Ishikawa (cell line): ENCODE data around the gene ADM5.

Experiments used
- CEBPB ChIP-seq: IDR thresholded peaks from 2 replicates; pipeline ENCODE4 v1.6.1; 2012
- CREB1 ChIP-seq: IDR thresholded peaks from 2 replicates; pipeline ENCODE4 v1.6.1; 2012; ENCODE audit warnings: low read depth
- EGR1 ChIP-seq: IDR thresholded peaks from 2 replicates; pipeline ENCODE4 v1.6.1; 2012
- EP300 ChIP-seq: IDR thresholded peaks from 2 replicates; pipeline ENCODE4 v1.6.1; 2012; ENCODE audit warnings: borderline replicate concordance
- FOXM1 ChIP-seq: IDR thresholded peaks from 2 replicates; pipeline ENCODE4 v1.6.1; 2012; ENCODE audit warnings: low read depth, borderline replicate concordance
- RAD21 ChIP-seq: IDR thresholded peaks from 2 replicates; pipeline ENCODE4 v1.6.1; 2012; ENCODE audit warnings: low read depth
- REST ChIP-seq: IDR thresholded peaks from 2 replicates; pipeline ENCODE4 v1.6.1; 2012; ENCODE audit warnings: low read depth, mild to moderate bottlenecking
- TAF1 ChIP-seq: IDR thresholded peaks from 2 replicates; pipeline ENCODE4 v1.6.1; 2012; ENCODE audit warnings: low read depth, mild to moderate bottlenecking
- TCF12 ChIP-seq: IDR thresholded peaks from 2 replicates; pipeline ENCODE4 v1.6.1; 2012; ENCODE audit warnings: low read depth
- TEAD4 ChIP-seq: IDR thresholded peaks from 2 replicates; pipeline ENCODE4 v1.6.1; 2012
- YY1 ChIP-seq: IDR thresholded peaks from 2 replicates; pipeline ENCODE4 v1.6.1; 2012; ENCODE audit warnings: low read depth
- TF ChIP-seq, protein P1 (sequence below): IDR thresholded peaks from 2 replicates; pipeline ENCODE4 v1.6.1; 2012

DNA sequence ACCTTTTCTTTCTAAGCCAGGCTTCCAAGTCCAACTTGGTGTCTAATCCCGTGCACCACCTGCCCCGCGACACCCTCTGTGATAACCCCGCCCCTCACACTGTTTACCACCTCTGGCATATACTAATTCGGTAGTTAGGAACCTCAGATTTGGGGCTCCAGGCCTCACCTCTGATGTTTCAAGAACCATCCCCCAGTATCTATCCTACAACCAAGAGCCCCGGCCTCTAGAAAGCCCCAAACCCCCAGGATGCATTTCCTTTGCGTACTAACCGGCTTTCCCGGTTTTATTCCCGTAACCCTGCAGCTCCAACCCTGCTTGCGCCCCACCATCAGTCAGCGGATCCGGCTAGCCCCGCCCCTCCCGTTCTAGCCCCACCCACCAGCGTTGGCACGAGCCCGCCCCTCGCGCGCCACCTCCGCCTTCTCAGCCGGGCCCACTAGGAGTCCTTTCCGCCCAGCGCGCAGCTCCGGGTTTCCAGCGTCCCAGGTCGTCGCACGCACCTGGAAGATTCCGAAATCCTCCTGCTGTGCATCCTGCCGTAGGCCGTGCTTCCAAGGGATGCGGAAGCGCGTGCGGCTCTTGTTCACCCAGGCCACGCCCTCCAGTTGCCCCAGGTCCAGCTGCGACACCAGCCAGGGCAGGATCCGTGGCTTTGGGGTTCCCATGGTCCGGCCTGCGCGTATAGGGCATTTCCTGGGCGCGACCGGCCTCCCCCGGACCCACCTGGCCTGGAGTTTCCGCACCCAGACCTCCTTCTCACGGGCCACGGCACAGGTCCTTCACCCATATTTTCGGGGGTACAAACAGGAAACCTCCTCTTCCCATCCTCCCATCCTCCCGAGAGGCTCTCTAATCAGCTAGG, 25.0 kb upstream of the ADM5 start:
- peak; percentile 21; the same call in 1 of the 2 replicates for TF ChIP-seq TEAD4
- TF ChIP-seq CREB1: no peak
- no peak for TF ChIP-seq CEBPB
- peak; percentile 25; the same call in 1 of the 2 replicates for TF ChIP-seq EP300
- TF ChIP-seq TCF12: peak; percentile 54; the same call in 1 of the 2 replicates
- TF ChIP-seq FOXM1: peak; percentile 18; the same call in 1 of the 2 replicates
- TF ChIP-seq TAF1: no peak
- no peak for TF ChIP-seq REST
- TF ChIP-seq EGR1: 0 out of 2 replicates have a peak, but pooled peaks have one; percentile 10
- TF ChIP-seq RAD21: 0 out of 2 replicates have a peak, but pooled peaks have one; percentile 4
- TF ChIP-seq YY1: no peak
- TF ChIP-seq, protein P1, sequence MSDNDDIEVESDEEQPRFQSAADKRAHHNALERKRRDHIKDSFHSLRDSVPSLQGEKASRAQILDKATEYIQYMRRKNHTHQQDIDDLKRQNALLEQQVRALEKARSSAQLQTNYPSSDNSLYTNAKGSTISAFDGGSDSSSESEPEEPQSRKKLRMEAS: peak; percentile 86
